Stomach smooth muscle (tissue), 2 donors: ENCODE measurements around the gene MYBPH.

ENCODE experiments used
- H3K27ac ChIP-seq: one replicate; pipeline ENCODE4 v1.7.0; 2013; ENCODE audit warnings: mild to moderate bottlenecking, low read length, inconsistent platforms
- H3K27me3 ChIP-seq, 2 donors: one replicate each; pipeline ENCODE4 v1.7.0; 2013; ENCODE audit warnings: low read length in 2 of 2; ENCODE audit not compliant: insufficient read depth in 2 of 2, control insufficient read depth in 1 of 2
- H3K36me3 ChIP-seq, 2 donors: one replicate each; pipeline ENCODE4 v1.7.0; 2013; ENCODE audit warnings: low read length in 2 of 2; ENCODE audit not compliant: control insufficient read depth in 2 of 2, insufficient read depth in 2 of 2
- H3K4me1 ChIP-seq: one replicate; pipeline ENCODE4 v1.7.0; 2013; ENCODE audit warnings: low read length; ENCODE audit not compliant: control insufficient read depth, insufficient read depth
- H3K4me3 ChIP-seq, 2 donors: one replicate each; pipeline ENCODE4 v1.7.0; 2013; ENCODE audit warnings: low read length in 2 of 2
- H3K9ac ChIP-seq, 2 donors: one replicate each; pipeline ENCODE4 v1.7.0; 2013; ENCODE audit warnings: low read length in 2 of 2, mild to moderate bottlenecking in 1 of 2
- H3K9me3 ChIP-seq, 2 donors: one replicate each; pipeline ENCODE4 v1.7.0; 2013; ENCODE audit warnings: low read length in 2 of 2; ENCODE audit not compliant: control insufficient read depth in 2 of 2
- donor health status: healthy.
- donor health status: Pancreatic carcinoma.

MYBPH gene

GRCh38 chr1:203146042-203146369 lies 29.6 kb downstream of the MYBPH start:
- Histone ChIP-seq H3K4me1 (no peaks in the 10 kb centered on the region), H3K27me3 (peaks cover 0 to 2% of the 10 kb centered on the region in 2 donors), H3K27ac (no peak overlapping the region), H3K9me3 (no peaks in the 10 kb centered on the region), H3K36me3 (no peaks in the 10 kb centered on the region), H3K4me3 (no peak overlapping the region), H3K9ac (no peak overlapping the region)

- peaks cover 0 to 3% of the 10 kb centered on the region in 2 donors for H3K27me3 ChIP-seq
- H3K27ac ChIP-seq = no peak overlapping the region
- H3K9me3 ChIP-seq = no peaks in the 10 kb centered on the region
- no peak overlapping the region for H3K9ac ChIP-seq
- H3K4me3 ChIP-seq = no peak overlapping the region
- no peaks in the 10 kb centered on the region for H3K4me1 ChIP-seq
- H3K36me3 ChIP-seq = no peaks in the 10 kb centered on the region
Measured at GRCh38 chr1:203145321-203146041, 30.1 kb downstream of the MYBPH start.

GRCh38 chr1:203144661-203145060 lies 31.0 kb downstream of the MYBPH start:
- no peaks in the 10 kb centered on the region for H3K9me3 ChIP-seq
- no peak overlapping the region for H3K4me3 ChIP-seq
- H3K27me3 ChIP-seq = peaks cover 0 to 5% of the 10 kb centered on the region in 2 donors
- no peak overlapping the region for H3K27ac ChIP-seq
- H3K36me3 ChIP-seq = no peaks in the 10 kb centered on the region
- H3K9ac ChIP-seq = no peak overlapping the region
- no peaks in the 10 kb centered on the region for H3K4me1 ChIP-seq

- no peaks in the 10 kb centered on the region for H3K36me3 ChIP-seq
- no peak overlapping the region for H3K27ac ChIP-seq
- no peaks in the 10 kb centered on the region for H3K4me1 ChIP-seq
Measured at GRCh38 chr1:203143641-203144040, 32.0 kb downstream of the MYBPH start.

GRCh38 chr1:203142684-203143408 lies 32.8 kb downstream of the MYBPH start:
- Histone ChIP-seq H3K9ac (no peak overlapping the region), H3K27ac (no peak overlapping the region), H3K9me3 (no peaks in the 10 kb centered on the region), H3K36me3 (no peaks in the 10 kb centered on the region), H3K27me3 (peaks cover 0 to 7% of the 10 kb centered on the region in 2 donors), H3K4me1 (no peaks in the 10 kb centered on the region), H3K4me3 (no peak overlapping the region)

More at GRCh38 chr1:203143641-203144040, 32.0 kb downstream of the MYBPH start:
- H3K9me3 ChIP-seq = no peaks in the 10 kb centered on the region
- H3K4me3 ChIP-seq = no peak overlapping the region
- H3K27me3 ChIP-seq = peaks cover 0 to 7% of the 10 kb centered on the region in 2 donors
- no peak overlapping the region for H3K9ac ChIP-seq

- H3K9me3 ChIP-seq = no peaks in the 10 kb centered on the region
Measured at GRCh38 chr1:203142124-203142523, 33.5 kb downstream of the MYBPH start.

GRCh38 chr1:203140743-203141520 lies 34.7 kb downstream of the MYBPH start:
- H3K9ac ChIP-seq = no peak overlapping the region
- no peaks in the 10 kb centered on the region for H3K9me3 ChIP-seq
- H3K4me1 ChIP-seq = no peaks in the 10 kb centered on the region
- no peaks in the 10 kb centered on the region for H3K36me3 ChIP-seq
- no peak overlapping the region for H3K27ac ChIP-seq
- H3K27me3 ChIP-seq = peaks cover 0 to 7% of the 10 kb centered on the region in 2 donors
- no peak overlapping the region for H3K4me3 ChIP-seq

More at GRCh38 chr1:203142124-203142523, 33.5 kb downstream of the MYBPH start:
- Histone ChIP-seq H3K9ac (no peak overlapping the region), H3K27me3 (peaks cover 0 to 7% of the 10 kb centered on the region in 2 donors), H3K36me3 (no peaks in the 10 kb centered on the region), H3K27ac (no peak overlapping the region), H3K4me1 (no peaks in the 10 kb centered on the region), H3K4me3 (no peak overlapping the region)

GRCh38 chr1:203139976-203140475 lies 35.6 kb downstream of the MYBPH start:
- Histone ChIP-seq H3K36me3 (no peaks in the 10 kb centered on the region), H3K4me3 (no peak overlapping the region), H3K27ac (no peak overlapping the region), H3K4me1 (no peaks in the 10 kb centered on the region), H3K9me3 (no peaks in the 10 kb centered on the region), H3K27me3 (peaks cover 0 to 7% of the 10 kb centered on the region in 2 donors), H3K9ac (no peak overlapping the region)

- Histone ChIP-seq H3K9me3 (no peaks in the 10 kb centered on the region), H3K4me1 (no peaks in the 10 kb centered on the region), H3K27ac (no peak overlapping the region), H3K9ac (no peak overlapping the region), H3K36me3 (no peaks in the 10 kb centered on the region), H3K27me3 (peaks cover 0 to 7% of the 10 kb centered on the region in 2 donors), H3K4me3 (no peak overlapping the region)
Measured at GRCh38 chr1:203138066-203138465, 37.6 kb downstream of the MYBPH start.

- H3K9me3 ChIP-seq = no peaks in the 10 kb centered on the region
- H3K4me3 ChIP-seq = no peak overlapping the region
- peaks cover 0 to 7% of the 10 kb centered on the region in 2 donors for H3K27me3 ChIP-seq
- H3K27ac ChIP-seq = no peak overlapping the region
- no peaks in the 10 kb centered on the region for H3K36me3 ChIP-seq
- no peak overlapping the region for H3K9ac ChIP-seq
- no peaks in the 10 kb centered on the region for H3K4me1 ChIP-seq
Measured at GRCh38 chr1:203137324-203137723, 38.3 kb downstream of the MYBPH start.
